Endothelial cell of umbilical vein (primary cell): ENCODE measurements around the gene SNX25.

Experiments
- CTCF ChIP-seq, 2 donors: IDR thresholded peaks; 1 replicate in 1 of 2; 2 replicates in 1 of 2; pipeline ENCODE4 v1.5.1; 2011; ENCODE audit warnings: low read length in 2 of 2, mild to moderate bottlenecking in 2 of 2, moderate library complexity in 2 of 2, control low read depth in 1 of 2, inconsistent platforms in 1 of 2, low read depth in 1 of 2; ENCODE audit not compliant: insufficient read depth in 1 of 2; ENCODE audit errors: extremely low read depth in 1 of 2
- EZH2 ChIP-seq: IDR thresholded peaks from 2 replicates; pipeline ENCODE4 v1.6.1; 2012; ENCODE audit warnings: borderline replicate concordance, low read depth, mild to moderate bottlenecking, moderate library complexity, low read length, inconsistent platforms; ENCODE audit not compliant: severe bottlenecking
- JUN ChIP-seq: IDR thresholded peaks from 2 replicates; pipeline ENCODE4 v1.6.1; 2011; ENCODE audit warnings: borderline replicate concordance, low read depth; ENCODE audit not compliant: insufficient read length, insufficient read depth
- MAX ChIP-seq: IDR thresholded peaks from 2 replicates; pipeline ENCODE4 v1.6.1; 2011; ENCODE audit not compliant: insufficient read depth, insufficient read length
- POLR2A ChIP-seq: IDR thresholded peaks from 2 replicates; pipeline ENCODE4 v1.6.1; 2012; ENCODE audit warnings: low read depth, mild to moderate bottlenecking, control low read depth, low read length
- POLR2AphosphoS5 ChIP-seq: IDR thresholded peaks from 2 replicates; pipeline ENCODE4 v1.6.1; 2012; ENCODE audit warnings: low read depth, mild to moderate bottlenecking, control low read depth, low read length, moderate library complexity; ENCODE audit not compliant: insufficient read depth

DNA sequence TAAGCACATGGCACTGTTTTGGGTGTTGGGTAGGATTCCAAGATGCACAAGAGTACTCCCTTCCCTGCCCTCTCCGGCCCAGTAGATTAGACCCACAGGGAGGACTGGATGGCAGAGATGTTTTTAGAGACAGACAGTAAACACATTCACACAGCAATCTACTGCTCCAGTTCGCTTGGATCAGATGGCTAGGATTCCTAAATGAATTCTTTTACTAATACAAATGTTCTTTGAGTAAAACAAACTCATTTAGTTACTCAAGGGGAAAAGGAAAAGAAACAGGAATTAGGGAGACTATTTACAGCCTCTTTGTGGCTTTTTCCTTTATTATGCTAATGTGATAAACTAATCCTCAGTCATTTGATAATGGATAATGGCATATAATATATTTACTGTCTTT is 5.9 kb downstream of the SNX25 start:
- no peak for TF ChIP-seq EZH2
- no peak for TF ChIP-seq POLR2AphosphoS5
- TF ChIP-seq CTCF (IDR thresholded peaks at IDR 0.05; ENCODE audit: extremely low read depth in 1 of 2, insufficient read depth in 1 of 2, low read depth in 1 of 2, low read length in 2 of 2): no peak
- no peak for TF ChIP-seq JUN
- TF ChIP-seq MAX: no peak
- TF ChIP-seq POLR2A: no peak
